Hepatic stellate cell (primary cell): ENCODE measurements around the gene PAX9.
A peak's percentile ranks its signal among the peaks of the same experiment; 100 is the strongest.

Source experiments
- DNase-seq: peaks from one replicate; pipeline ENCODE4 v3.0.0; 2011; ENCODE audit warnings: low spot score

Gene PAX9

GRCh38 chr14:36661506-36662257, at the start of gene PAX9:
TSS of gene PAX9 (plus strand) at chr14:36661860. CDS start at chr14:36662090, 230 bp downstream.
- DNase-seq: peak; percentile 74

- no peak for DNase-seq
Measured at GRCh38 chr14:36617824-36618223, 43.8 kb upstream of the PAX9 start.

DNA sequence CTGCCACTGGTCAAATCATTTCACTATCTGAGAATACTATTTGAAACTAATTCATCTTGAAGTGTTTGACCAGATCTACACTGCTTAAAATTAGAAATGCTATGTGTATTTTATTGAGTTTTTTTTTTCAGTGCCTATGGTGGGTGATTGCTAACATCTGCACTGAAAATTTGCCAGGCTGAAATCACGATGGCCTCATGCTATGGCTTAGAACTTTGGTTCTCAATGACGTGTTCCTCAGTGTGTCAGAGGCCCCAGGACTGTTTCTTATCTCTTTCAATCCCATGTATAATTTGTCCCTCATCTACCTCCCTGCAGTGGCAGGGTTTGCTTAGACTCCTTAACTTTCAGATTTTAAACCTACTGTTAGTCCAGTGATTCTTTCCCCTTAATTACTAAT, 43.0 kb upstream of the PAX9 start:
- no peak for DNase-seq

GRCh38 chr14:36619131-36619530, 42.5 kb upstream of the PAX9 start:
- DNase-seq: no peak

GRCh38 chr14:36619853-36620252, 41.8 kb upstream of the PAX9 start:
- no peak for DNase-seq

DNA sequence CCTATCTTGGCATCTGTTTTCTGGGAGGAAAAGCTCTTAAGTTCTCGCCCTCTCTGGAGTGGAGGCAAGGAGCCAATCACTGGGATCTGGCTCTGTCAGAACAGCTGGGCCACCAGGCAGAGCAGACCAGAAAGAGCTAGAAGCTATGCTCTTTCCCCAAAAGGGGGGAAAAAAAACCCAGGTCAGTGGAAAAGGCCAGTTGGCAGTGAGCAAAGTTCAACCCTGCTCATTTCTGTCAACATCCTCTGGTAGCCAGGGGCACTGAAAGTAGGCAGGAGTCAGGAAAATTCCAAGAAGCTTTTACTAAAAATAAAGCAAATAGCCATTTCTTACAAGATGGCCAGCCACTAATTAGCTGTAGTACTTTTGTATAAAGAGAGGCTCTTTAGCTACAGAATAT, 36.6 kb upstream of the PAX9 start:
- no peak for DNase-seq

- no peak for DNase-seq
Measured at GRCh38 chr14:36625436-36625835, 36.2 kb upstream of the PAX9 start.

DNA sequence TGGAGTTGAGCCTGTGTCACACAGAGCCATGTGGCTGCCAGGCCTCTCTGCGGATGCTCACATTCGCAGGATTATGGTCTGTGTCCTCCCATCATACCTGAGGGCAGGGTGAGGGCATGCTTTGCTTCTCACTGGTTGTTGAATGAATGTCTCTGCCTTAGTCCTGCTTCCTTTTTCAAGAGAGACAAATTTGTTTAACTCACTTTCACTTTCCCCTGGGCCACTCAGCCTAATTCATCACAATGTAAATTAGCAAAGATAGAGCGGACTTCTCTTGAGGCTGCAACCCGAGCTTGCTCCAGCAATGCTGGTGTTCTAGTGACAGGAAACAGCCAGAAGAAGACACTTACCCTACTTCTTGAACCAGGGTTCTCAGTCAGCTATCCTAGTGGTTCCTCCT, 35.5 kb upstream of the PAX9 start:
- DNase-seq: no peak

DNA sequence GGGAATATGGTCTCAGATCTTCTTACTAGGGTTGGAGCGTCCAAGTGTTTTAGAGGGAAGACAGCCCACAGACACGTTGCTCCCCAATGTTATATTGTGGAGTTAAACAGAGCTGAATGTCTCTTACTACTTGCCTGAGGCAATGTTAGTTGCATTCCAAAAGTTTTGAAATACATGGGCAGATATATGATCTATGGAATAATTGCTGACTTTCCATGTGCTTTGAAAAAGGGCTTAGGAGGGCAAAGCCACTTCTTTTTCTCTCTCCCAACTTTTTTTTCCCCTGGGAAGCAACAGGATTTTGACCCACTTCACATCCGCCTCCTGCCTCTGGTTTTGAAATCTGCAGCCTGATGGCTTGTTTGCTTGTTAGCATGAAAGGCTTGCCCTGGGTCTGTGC, 33.7 kb upstream of the PAX9 start:
- DNase-seq: no peak

DNA sequence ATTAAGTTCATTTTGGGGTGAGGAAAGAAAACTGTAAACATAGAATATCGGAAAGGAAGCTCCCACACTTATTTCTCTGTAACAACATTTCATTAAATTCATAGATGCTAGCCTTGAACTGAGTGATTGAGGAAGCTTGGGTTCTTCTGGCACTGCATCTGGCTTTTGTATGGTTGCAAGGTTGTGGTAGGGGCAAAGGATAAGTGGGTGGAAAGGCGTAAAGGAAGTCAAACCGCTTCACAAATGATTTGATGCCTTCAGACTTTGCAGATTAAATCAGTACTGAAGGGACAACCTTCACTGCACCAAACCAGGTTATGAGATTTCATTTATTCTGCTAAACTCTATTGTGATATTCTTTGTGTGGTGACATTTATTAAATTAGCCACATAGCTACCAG, 28.1 kb upstream of the PAX9 start:
- DNase-seq: no peak

DNA sequence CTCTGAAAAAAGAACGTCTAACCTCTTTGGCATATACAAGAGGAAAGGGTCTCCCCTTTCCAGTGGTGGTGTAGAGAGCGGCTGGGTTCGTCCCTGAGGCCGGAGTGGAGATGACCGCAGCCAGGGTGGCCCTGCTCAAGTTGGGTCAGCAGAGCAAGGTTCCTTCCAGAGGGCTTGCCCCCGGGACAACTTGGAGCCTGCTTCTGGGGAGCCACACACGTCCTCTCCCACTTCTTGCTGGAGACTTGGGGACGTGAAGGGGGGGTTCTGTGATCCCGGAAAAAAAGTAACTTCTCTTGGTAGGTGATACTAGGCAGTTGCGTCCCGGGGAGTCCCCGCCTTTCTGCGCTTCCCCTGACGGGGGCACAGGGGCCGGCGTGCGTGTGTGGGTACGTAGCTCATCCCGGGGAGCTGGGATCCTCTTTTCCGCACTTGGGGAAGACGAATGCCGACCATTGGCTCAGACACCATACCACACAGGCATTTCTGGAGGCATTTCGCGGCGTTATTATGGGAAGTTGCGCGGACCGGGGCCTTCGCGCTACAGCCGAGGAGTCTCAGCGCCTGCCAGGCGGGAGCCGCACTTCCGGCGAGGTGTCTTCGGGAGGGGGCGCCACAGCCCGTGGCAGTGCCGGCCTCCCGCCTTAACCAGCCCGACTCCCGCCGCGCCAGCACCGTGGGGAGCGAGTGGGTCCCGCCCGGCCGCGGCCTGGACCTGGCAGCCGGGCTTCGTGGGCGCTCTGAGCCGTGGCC, 14.8 kb upstream of the PAX9 start:
- DNase-seq: no peak

DNA sequence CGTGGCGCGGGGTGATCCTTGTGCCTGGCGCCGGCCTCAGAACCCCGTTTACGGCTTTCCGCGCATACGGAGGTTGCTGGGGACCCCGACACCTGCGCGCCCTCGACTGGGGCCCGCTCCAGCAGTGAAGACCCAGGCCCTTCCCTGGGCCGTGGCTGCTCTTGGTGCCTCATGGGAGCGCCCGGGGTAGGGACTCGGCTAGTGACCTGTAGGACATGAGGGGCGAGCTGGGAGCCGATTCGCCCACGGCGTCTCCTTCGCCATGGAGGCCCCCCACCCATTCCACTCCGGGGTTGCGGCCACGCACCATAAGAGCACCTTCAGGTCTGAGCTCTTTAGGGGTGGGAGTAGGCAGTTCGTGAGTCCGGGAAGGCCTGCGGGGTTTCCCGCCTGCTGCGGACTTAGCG, 14.2 kb upstream of the PAX9 start:
- no peak for DNase-seq

DNA sequence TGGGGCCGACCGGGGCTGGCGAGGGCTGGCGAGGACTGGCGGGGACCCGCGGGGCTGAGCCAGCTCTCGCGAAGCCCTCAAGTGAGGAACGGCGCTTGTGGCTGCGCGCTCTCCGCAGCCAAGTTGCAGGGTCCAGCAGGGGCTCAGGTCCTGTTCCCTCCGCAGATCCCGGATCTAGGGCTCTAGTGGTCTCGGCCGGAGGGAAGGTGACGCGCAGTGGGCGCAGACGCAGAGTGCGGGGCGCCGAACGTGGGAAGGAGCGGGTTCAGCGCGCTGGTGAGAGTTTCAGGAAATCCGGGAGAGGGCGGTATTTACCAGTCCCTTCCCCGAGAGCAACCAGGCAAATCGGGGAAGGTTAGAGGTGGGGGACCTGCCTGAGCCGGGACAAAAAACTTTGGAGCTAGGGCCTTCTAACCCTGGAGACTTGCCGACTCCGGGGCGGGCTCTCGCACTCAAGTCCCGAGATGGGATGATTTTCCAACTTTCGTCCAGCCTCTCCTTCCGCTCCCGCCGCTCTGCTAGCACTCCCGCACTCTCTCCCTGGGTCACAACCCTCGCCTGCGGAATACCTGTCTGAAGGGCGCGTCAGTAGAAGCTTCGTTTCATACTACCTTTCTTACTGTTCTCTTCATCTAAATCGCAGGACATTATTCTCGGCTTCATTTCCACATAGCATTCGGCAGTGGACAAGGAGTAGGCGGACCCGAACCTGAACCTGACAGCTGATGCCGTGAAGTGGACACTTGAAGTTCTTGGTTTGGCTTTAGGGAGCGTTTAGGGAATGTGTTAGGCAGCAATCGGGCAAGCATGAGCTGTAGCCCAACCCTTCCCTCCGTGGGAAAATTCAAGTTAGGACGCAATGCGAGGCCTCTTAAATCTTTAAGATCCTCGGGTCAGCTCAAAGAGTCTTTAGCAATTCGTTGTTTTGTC, 13.6 kb upstream of the PAX9 start:
- no peak for DNase-seq

GRCh38 chr14:36649872-36650650, 11.6 kb upstream of the PAX9 start:
- DNase-seq: no peak

GRCh38 chr14:36652542-36653201, 9.0 kb upstream of the PAX9 start:
- no peak for DNase-seq

DNA sequence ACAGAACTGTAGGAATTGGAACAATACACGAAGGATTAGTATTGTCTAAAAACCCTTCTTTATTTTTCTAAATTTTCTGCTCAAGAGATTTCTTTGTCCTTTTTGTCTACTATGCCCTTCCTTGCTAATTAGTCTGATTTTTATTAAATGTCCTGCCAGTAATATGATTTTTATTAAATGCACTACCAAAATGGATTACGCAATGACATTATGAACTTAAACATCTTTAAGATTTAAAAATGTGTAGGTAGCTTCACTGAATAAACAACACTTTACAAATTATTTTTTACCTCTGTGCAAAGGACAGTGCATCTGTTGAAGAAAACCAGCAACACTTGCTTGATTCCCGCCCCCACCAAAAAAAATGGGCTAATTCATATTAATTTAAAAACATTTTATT, 8.2 kb upstream of the PAX9 start:
- DNase-seq: no peak

DNA sequence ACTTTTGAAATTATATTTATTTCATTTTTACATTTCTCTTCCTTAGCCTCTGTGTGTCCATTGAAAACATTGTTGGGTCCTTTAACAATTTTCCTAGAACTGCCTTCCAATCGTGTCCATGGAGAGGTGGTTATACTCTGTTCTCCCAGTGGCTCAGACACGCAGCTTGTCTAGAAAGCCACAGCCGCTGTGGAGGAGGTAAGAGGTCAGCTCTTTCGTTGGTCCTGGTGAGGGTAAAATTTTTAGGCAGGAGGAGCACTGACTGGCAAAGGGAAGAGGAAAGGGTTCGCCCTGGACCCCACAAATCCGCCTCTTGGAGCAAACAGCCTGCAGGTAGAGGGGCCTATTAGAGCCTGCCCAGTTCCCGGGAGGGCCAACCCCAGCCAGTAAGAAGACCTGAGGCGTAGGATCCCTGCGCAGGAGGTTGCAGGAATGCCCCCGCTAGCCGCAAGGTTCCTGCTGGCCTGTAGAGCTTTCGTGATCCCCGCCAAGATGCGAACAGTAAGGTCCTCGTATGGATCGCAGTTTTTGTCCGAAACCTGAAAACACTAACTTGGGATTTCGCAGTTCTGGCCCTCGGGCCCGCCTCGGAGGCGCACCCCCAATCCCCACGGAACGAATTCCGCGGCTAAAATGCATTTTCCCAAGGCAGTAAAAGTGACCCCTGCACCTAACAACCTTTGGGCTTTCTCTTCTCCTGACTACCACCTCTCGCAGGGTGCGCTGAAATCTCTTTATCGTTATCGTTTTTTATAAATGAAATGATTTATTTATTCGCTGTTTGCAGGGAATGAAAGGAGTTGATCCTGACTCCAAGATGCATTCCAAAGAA, 7.5 kb upstream of the PAX9 start:
- DNase-seq: no peak

- DNase-seq: no peak
Measured at GRCh38 chr14:36654794-36655381, 6.8 kb upstream of the PAX9 start.

DNA sequence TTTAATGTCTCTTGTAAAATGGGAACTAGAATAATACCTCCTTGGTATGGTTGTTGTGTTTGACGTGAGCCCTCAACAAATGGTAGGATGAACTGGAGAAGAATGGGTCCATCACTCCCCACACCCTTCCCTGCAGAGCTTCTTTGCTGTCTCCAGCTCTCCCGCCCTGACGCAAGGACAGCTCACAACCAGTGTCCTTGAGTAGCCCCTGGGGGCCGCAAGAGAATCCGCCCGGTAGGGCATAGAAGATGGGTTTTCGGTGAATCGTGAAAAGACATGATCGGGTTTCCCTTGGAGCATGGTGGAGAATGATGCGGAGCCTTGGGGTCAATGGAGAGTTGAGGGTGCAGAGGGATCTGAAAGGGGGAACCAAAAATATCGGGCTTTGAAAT, 6.1 kb upstream of the PAX9 start:
- DNase-seq: no peak
